ENCODE data around the gene PATJ.

Gene PATJ

GRCh38 chr1:61981870-61982660, 239.8 kb downstream of the PATJ start:
- no peak for DNase-seq (ENCODE audit: low read depth)

- no peak for DNase-seq (ENCODE audit: low read depth)
Observed at GRCh38 chr1:61983236-61983635, 241.0 kb downstream of the PATJ start.

- DNase-seq (ENCODE audit: low read depth) = no peak
Observed at GRCh38 chr1:61992257-61992656, 250.0 kb downstream of the PATJ start.

- no peak for DNase-seq (ENCODE audit: low read depth)
Observed at GRCh38 chr1:61993331-61993961, 251.2 kb downstream of the PATJ start.

GRCh38 chr1:61995641-61996040, 253.4 kb downstream of the PATJ start:
- no peak for DNase-seq (ENCODE audit: low read depth)

GRCh38 chr1:61997123-61997522, 254.8 kb downstream of the PATJ start:
- no peak for DNase-seq (ENCODE audit: low read depth)

- DNase-seq (ENCODE audit: low read depth) = no peak
Observed at GRCh38 chr1:62003777-62004176, 261.5 kb downstream of the PATJ start.

- DNase-seq (ENCODE audit: low read depth) = no peak
Observed at GRCh38 chr1:62006690-62007089, 264.4 kb downstream of the PATJ start.

- DNase-seq (ENCODE audit: low read depth) = no peak
Observed at GRCh38 chr1:62011006-62011405, 268.7 kb downstream of the PATJ start.

GRCh38 chr1:62012095-62012494, 269.8 kb downstream of the PATJ start:
- DNase-seq (ENCODE audit: low read depth) = no peak

- DNase-seq (ENCODE audit: low read depth) = no peak
Observed at GRCh38 chr1:62012836-62013235, 270.6 kb downstream of the PATJ start.

- no peak for DNase-seq (ENCODE audit: low read depth)
Observed at GRCh38 chr1:62013264-62013663, 271.0 kb downstream of the PATJ start.

- DNase-seq (ENCODE audit: low read depth) = no peak
Observed at GRCh38 chr1:62022382-62022983, 280.2 kb downstream of the PATJ start.

GRCh38 chr1:62024690-62025089, 282.4 kb downstream of the PATJ start:
- no peak for DNase-seq (ENCODE audit: low read depth)

- no peak for DNase-seq (ENCODE audit: low read depth)
Observed at GRCh38 chr1:62025154-62025553, 282.9 kb downstream of the PATJ start.

- no peak for DNase-seq (ENCODE audit: low read depth)
Observed at GRCh38 chr1:62025892-62026291, 283.6 kb downstream of the PATJ start.

GRCh38 chr1:62029704-62030103, 287.4 kb downstream of the PATJ start:
- DNase-seq (ENCODE audit: low read depth) = no peak

GRCh38 chr1:62034790-62035189, 292.5 kb downstream of the PATJ start:
- DNase-seq (ENCODE audit: low read depth) = no peak

GRCh38 chr1:62037274-62037673, 295.0 kb downstream of the PATJ start:
- no peak for DNase-seq (ENCODE audit: low read depth)

GRCh38 chr1:62038594-62039284, 296.5 kb downstream of the PATJ start:
- DNase-seq (ENCODE audit: low read depth) = no peak

- no peak for DNase-seq (ENCODE audit: low read depth)
Observed at GRCh38 chr1:62040450-62040849, 298.2 kb downstream of the PATJ start.

- no peak for DNase-seq (ENCODE audit: low read depth)
Observed at GRCh38 chr1:62040973-62041372, 298.7 kb downstream of the PATJ start.

- DNase-seq (ENCODE audit: low read depth) = no peak
Observed at GRCh38 chr1:62043154-62043553, 300.9 kb downstream of the PATJ start.

Measured in activated T-helper 1 cell treated with Interleukin-2 at 50 U/mL for 16 hours (primary cell).